CD14-positive monocyte (primary cell): ENCODE results near the gene GPR158. TPM values are rescaled to one million over a fixed set of nuclear protein-coding genes. Genes with fewer than 3 reads are reported as not detected.

Experiments
- DNase-seq, 3 donors: peaks; one replicate each; pipeline ENCODE4 v3.0.0-alpha.2; 2011 to 2022
- H2AFZ ChIP-seq: 2 replicates; pipeline ENCODE4 v1.6.0; 2012; ENCODE audit warnings: mild to moderate bottlenecking, low read depth, low read length, inconsistent platforms; ENCODE audit not compliant: insufficient read depth, poor library complexity, severe bottlenecking
- H3K27ac ChIP-seq, 2 donors: 1 replicate in 1 of 2; 2 replicates in 1 of 2; pipeline ENCODE4 v1.5.1; 2012 to 2013; ENCODE audit warnings: low read length in 2 of 2, control low read depth in 1 of 2, inconsistent platforms in 1 of 2, low read depth in 1 of 2, mild to moderate bottlenecking in 1 of 2
- H3K27me3 ChIP-seq, 2 donors: one replicate each; pipeline versions ENCODE4 v1.6.0 to v1.6.1; 2011 to 2013; ENCODE audit warnings: low read length in 2 of 2; ENCODE audit not compliant: control insufficient read depth in 2 of 2, insufficient read depth in 2 of 2
- H3K36me3 ChIP-seq, 2 donors: replicated peaks in 1 of 2; 1 replicate in 1 of 2; 2 replicates in 1 of 2; pipeline versions ENCODE4 v1.5.1 to v1.6.1; 2012 to 2013; ENCODE audit warnings: low read length in 2 of 2, control low read depth in 1 of 2, inconsistent platforms in 1 of 2, mild to moderate bottlenecking in 1 of 2; ENCODE audit not compliant: insufficient read depth in 2 of 2, control insufficient read depth in 1 of 2
- H3K4me1 ChIP-seq, 2 donors: 1 replicate in 1 of 2; 2 replicates in 1 of 2; pipeline versions ENCODE4 v1.5.1 to v1.6.1; 2012 to 2013; ENCODE audit warnings: low read length in 2 of 2, control low read depth in 1 of 2, inconsistent platforms in 1 of 2, mild to moderate bottlenecking in 1 of 2, moderate library complexity in 1 of 2; ENCODE audit not compliant: insufficient read depth in 2 of 2, control insufficient read depth in 1 of 2
- H3K4me2 ChIP-seq: replicated peaks from 2 replicates; pipeline ENCODE3; 2012; ENCODE audit warnings: low read length, moderate library complexity, mild to moderate bottlenecking; ENCODE audit not compliant: poor library complexity, severe bottlenecking; ENCODE audit errors: extremely low read depth
- H3K4me3 ChIP-seq, 3 experiments: fragments of 200-600 bp in 1 of 3; sonication (generic) in 1 of 3; replicated peaks in 1 of 3; 1 replicate in 2 of 3; 2 replicates in 1 of 3; pipeline ENCODE4 v1.5.1; 2011 to 2013; ENCODE audit warnings: low read length in 3 of 3, mild to moderate bottlenecking in 3 of 3, control low read depth in 2 of 3, low read depth in 2 of 3, inconsistent platforms in 1 of 3, moderate library complexity in 1 of 3
- H3K79me2 ChIP-seq: 2 replicates; pipeline ENCODE4 v1.6.0; 2012; ENCODE audit warnings: mild to moderate bottlenecking, control low read depth, inconsistent platforms, low read length, moderate library complexity; ENCODE audit not compliant: insufficient read depth
- H3K9ac ChIP-seq: 2 replicates; pipeline ENCODE4 v1.6.0; 2017; ENCODE audit warnings: low read length, mild to moderate bottlenecking; ENCODE audit not compliant: insufficient read depth, poor library complexity, severe bottlenecking
- H3K9me3 ChIP-seq, 2 donors: replicated peaks in 1 of 2; 1 replicate in 1 of 2; 2 replicates in 1 of 2; pipeline versions ENCODE4 v1.5.1 to v1.6.1; 2012 to 2013; ENCODE audit warnings: low read length in 2 of 2, control low read depth in 1 of 2; ENCODE audit not compliant: control insufficient read depth in 1 of 2, insufficient read depth in 1 of 2
- H4K20me1 ChIP-seq: 2 replicates; pipeline ENCODE4 v1.6.0; 2012; ENCODE audit warnings: mild to moderate bottlenecking, low read length, control low read depth, moderate library complexity; ENCODE audit not compliant: insufficient read depth
- H3K27ac Mint-ChIP-seq, 7 donors: one replicate each; pipeline ENCODE4 v1.8.0; 2020; ENCODE audit warnings: mild to moderate bottlenecking in 7 of 7, mixed read lengths in 7 of 7, moderate library complexity in 6 of 7, inconsistent platforms in 2 of 7
- H3K27me3 Mint-ChIP-seq, 3 donors: one replicate each; pipeline ENCODE4 v1.8.0; 2021 to 2022; ENCODE audit warnings: low read depth in 3 of 3, mild to moderate bottlenecking in 3 of 3, mixed read lengths in 3 of 3, moderate library complexity in 3 of 3, inconsistent platforms in 1 of 3
- H3K36me3 Mint-ChIP-seq, 2 donors: one replicate each; pipeline ENCODE4 v1.8.0; 2020; ENCODE audit warnings: mixed read lengths in 2 of 2, inconsistent platforms in 1 of 2, mild to moderate bottlenecking in 1 of 2
- H3K4me1 Mint-ChIP-seq: one replicate; pipeline ENCODE4 v1.8.0; 2020; ENCODE audit warnings: mild to moderate bottlenecking, mixed read lengths
- H3K4me3 Mint-ChIP-seq, 2 donors: one replicate each; pipeline ENCODE4 v1.8.0; 2020; ENCODE audit warnings: mild to moderate bottlenecking in 2 of 2, mixed read lengths in 2 of 2, moderate library complexity in 1 of 2
- H3K9me3 Mint-ChIP-seq, 7 donors: one replicate each; pipeline ENCODE4 v1.8.0; 2020 to 2022; ENCODE audit warnings: mixed read lengths in 7 of 7, mild to moderate bottlenecking in 6 of 7, moderate library complexity in 6 of 7, inconsistent platforms in 2 of 7
- WGBS: methylation state at CpG from one replicate; pipeline ENCODE4 v1.1.5; 2013; ENCODE audit warnings: missing lambda C conversion rate; ENCODE audit not compliant: insufficient coverage; 5-methylcytosine and 5-hydroxymethylcytosine counted together
- intact Hi-C, 2 donors: fragments of 100-400 bp; cut with micrococcal nuclease; formaldehyde crosslinking; loops; one replicate each; pipeline versions ENCODE4 v1.15.0 to v1.15.1; 2023
- polyA plus RNA-seq, 3 donors: library from polyadenylated mRNA; depleted of rRNA in 1 of 3; unstranded in 2 of 3; stranded (reverse) in 1 of 3; fragments of 300-500 nt in 2 of 3; fragments of >200 nt in 1 of 3; fragmentation: Illumina TruSeq in 2 of 3; gene quantifications; 1 replicate in 2 of 3; 2 replicates in 1 of 3; pipeline ENCODE4 v1.2.3, GENCODE V29; 2012 to 2021
- TF ChIP-seq, protein P1 (sequence below): fragments of 200-600 bp; IDR thresholded peaks from one replicate; pipeline ENCODE4 v1.8.0; 2022; ENCODE audit warnings: antibody characterized with exemption, mild to moderate bottlenecking

Gene GPR158
- polyA plus RNA-seq, 3 donors, result not detected

DNA sequence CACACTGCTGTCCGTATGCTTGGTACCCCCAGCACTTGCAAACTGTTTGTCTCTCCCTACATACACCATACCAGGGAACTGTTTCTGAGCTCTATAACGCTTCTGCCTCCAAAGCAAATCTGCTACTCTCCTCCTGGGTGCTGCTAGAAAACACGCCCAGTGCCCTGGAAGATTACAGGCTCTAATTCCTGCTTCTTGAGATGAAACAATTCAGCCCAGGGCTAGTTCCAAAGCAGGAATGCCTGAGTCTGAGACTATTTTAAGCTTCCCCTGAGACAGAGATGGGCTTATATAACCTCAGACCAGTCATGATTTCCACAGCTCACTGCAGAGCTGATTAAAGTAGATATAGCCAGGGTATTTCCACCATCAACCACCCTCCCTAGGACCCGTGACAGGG is 327.1 kb downstream of the GPR158 start:
- H3K4me3 ChIP-seq, result no peak overlapping the region
- H3K36me3 ChIP-seq, result no peaks in the 10 kb centered on the region
- no peak overlapping the region for H3K27ac Mint-ChIP-seq
- no peak overlapping the region for H3K4me3 Mint-ChIP-seq
- H3K4me2 ChIP-seq, result no peak overlapping the region
- no peaks in the 10 kb centered on the region for H4K20me1 ChIP-seq
- H3K27ac ChIP-seq, result no peak overlapping the region
- H3K9ac ChIP-seq, result no peak overlapping the region
- H3K9me3 ChIP-seq, result peaks cover 0 to 5% of the 10 kb centered on the region in 2 donors
- TF ChIP-seq, protein P1, sequence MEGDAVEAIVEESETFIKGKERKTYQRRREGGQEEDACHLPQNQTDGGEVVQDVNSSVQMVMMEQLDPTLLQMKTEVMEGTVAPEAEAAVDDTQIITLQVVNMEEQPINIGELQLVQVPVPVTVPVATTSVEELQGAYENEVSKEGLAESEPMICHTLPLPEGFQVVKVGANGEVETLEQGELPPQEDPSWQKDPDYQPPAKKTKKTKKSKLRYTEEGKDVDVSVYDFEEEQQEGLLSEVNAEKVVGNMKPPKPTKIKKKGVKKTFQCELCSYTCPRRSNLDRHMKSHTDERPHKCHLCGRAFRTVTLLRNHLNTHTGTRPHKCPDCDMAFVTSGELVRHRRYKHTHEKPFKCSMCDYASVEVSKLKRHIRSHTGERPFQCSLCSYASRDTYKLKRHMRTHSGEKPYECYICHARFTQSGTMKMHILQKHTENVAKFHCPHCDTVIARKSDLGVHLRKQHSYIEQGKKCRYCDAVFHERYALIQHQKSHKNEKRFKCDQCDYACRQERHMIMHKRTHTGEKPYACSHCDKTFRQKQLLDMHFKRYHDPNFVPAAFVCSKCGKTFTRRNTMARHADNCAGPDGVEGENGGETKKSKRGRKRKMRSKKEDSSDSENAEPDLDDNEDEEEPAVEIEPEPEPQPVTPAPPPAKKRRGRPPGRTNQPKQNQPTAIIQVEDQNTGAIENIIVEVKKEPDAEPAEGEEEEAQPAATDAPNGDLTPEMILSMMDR, result no peak
- WGBS, result 74% methylated on average over 3 of the region's 4 CpGs
- H3K4me1 Mint-ChIP-seq, result no peaks in the 10 kb centered on the region
- peaks cover 0 to 2% (median 0%) of the 10 kb centered on the region in 3 donors for H3K27me3 Mint-ChIP-seq
- intact Hi-C loops, result no loop called here
- H3K27me3 ChIP-seq, result no peaks in the 10 kb centered on the region
- H3K4me1 ChIP-seq, result no peaks in the 10 kb centered on the region
- peaks cover 0 to 17% (median 3%) of the 10 kb centered on the region in 7 donors for H3K9me3 Mint-ChIP-seq
- DNase-seq, result no peak
- no peak overlapping the region for H2AFZ ChIP-seq
- H3K36me3 Mint-ChIP-seq, result no peaks in the 10 kb centered on the region
- no peaks in the 10 kb centered on the region for H3K79me2 ChIP-seq

- 60% methylated on average over 1 of the region's 1 CpG for WGBS
- Histone ChIP-seq H4K20me1 (no peaks in the 10 kb centered on the region), H3K4me3 (no peak overlapping the region), H3K9ac (no peak overlapping the region), H3K27ac (no peak overlapping the region), H3K9me3 (peaks cover 0 to 5% of the 10 kb centered on the region in 2 donors), H3K79me2 (no peaks in the 10 kb centered on the region), H2AFZ (no peak overlapping the region), H3K4me2 (no peak overlapping the region), H3K27me3 (no peaks in the 10 kb centered on the region), H3K4me1 (no peaks in the 10 kb centered on the region), H3K36me3 (no peaks in the 10 kb centered on the region)
- H3K9me3 Mint-ChIP-seq, result peaks cover 0 to 17% (median 3%) of the 10 kb centered on the region in 7 donors
- H3K4me1 Mint-ChIP-seq, result no peaks in the 10 kb centered on the region
- no peak for DNase-seq
- no peaks in the 10 kb centered on the region for H3K36me3 Mint-ChIP-seq
- intact Hi-C loops, result no loop called here
- no peak overlapping the region for H3K4me3 Mint-ChIP-seq
- peaks cover 0 to 2% (median 0%) of the 10 kb centered on the region in 3 donors for H3K27me3 Mint-ChIP-seq
- TF ChIP-seq, protein P1, result no peak
- H3K27ac Mint-ChIP-seq, result no peak overlapping the region
Measured at GRCh38 chr10:25502453-25502852, 327.7 kb downstream of the GPR158 start.
